ENCODE results near the gene PLEKHM2. TPM values are rescaled to one million over a fixed set of nuclear protein-coding genes. Genes with fewer than 3 reads are reported as not detected.

The PLEKHM2 gene
- total RNA-seq, 1 donor from 2014 or later = 80.4 TPM

GRCh38 chr1:15738416-15739113 lies 54.4 kb downstream of the PLEKHM2 start:
- Histone ChIP-seq H3K4me1 (peaks cover 18% of the 10 kb centered on the region), H3K36me3 (peaks cover 15% of the 10 kb centered on the region), H3K4me3 (no peak overlapping the region), H3K9me3 (no peaks in the 10 kb centered on the region), H3K27ac (no peak overlapping the region), H3K27me3 (ENCODE audit: low read depth) (no peaks in the 10 kb centered on the region)
- no peak for DNase-seq
- no peak for TF ChIP-seq CTCF (IDR thresholded peaks at IDR 0.05)
- intact Hi-C loops (cut with DNase I) = no loop called here
- no peak for ATAC-seq

GRCh38 chr1:15739259-15739658 lies 55.1 kb downstream of the PLEKHM2 start:
- intact Hi-C loops (cut with DNase I) = no loop called here

GRCh38 chr1:15739745-15740144 lies 55.6 kb downstream of the PLEKHM2 start:
- no peaks in the 10 kb centered on the region for H3K27me3 ChIP-seq (ENCODE audit: low read depth)
- no peaks in the 10 kb centered on the region for H3K9me3 ChIP-seq
- H3K4me1 ChIP-seq = peaks cover 18% of the 10 kb centered on the region
- no peak overlapping the region for H3K27ac ChIP-seq
- intact Hi-C loops (cut with DNase I) = no loop called here
- DNase-seq (no peak), ATAC-seq (no peak)
- peak; percentile 21 for TF ChIP-seq CTCF (IDR thresholded peaks at IDR 0.05)
- peaks cover 3% of the 10 kb centered on the region for H3K36me3 ChIP-seq
- H3K4me3 ChIP-seq = no peak overlapping the region

More at GRCh38 chr1:15739259-15739658, 55.1 kb downstream of the PLEKHM2 start:
- Histone ChIP-seq H3K27me3 (ENCODE audit: low read depth) (no peaks in the 10 kb centered on the region), H3K9me3 (no peaks in the 10 kb centered on the region), H3K27ac (no peak overlapping the region), H3K4me1 (peaks cover 18% of the 10 kb centered on the region), H3K36me3 (peaks cover 8% of the 10 kb centered on the region), H3K4me3 (no peak overlapping the region)
- ATAC-seq = no peak
- no peak for TF ChIP-seq CTCF (IDR thresholded peaks at IDR 0.05)
- no peak for DNase-seq

GRCh38 chr1:15740924-15741850 lies 57.1 kb downstream of the PLEKHM2 start:
- ATAC-seq (peak; percentile 89 to 90), DNase-seq (peak; percentile 88)
- peak; percentile 86 for TF ChIP-seq CTCF (IDR thresholded peaks at IDR 0.05)
- Histone ChIP-seq H3K27me3 (ENCODE audit: low read depth) (no peaks in the 10 kb centered on the region), H3K4me1 (peaks cover 8% of the 10 kb centered on the region), H3K9me3 (no peaks in the 10 kb centered on the region), H3K27ac (no peak overlapping the region), H3K4me3 (no peak overlapping the region), H3K36me3 (no peaks in the 10 kb centered on the region)
- intact Hi-C loops (cut with DNase I) = no loop called here

- intact Hi-C loops (cut with DNase I) = no loop called here
- peak; percentile 47 for DNase-seq
- ATAC-seq = no peak
- Histone ChIP-seq H3K36me3 (no peaks in the 10 kb centered on the region), H3K27ac (no peak within 1 kb of the TSS), H3K9me3 (no peaks in the 10 kb centered on the region), H3K27me3 (ENCODE audit: low read depth) (no peaks in the 10 kb centered on the region), H3K4me3 (no peak within 1 kb of the TSS), H3K4me1 (no peaks in the 10 kb centered on the region)
- no peak for TF ChIP-seq CTCF (IDR thresholded peaks at IDR 0.05)
These were observed 58.2 kb downstream of the PLEKHM2 start, which contains the start of gene TMEM82 for GRCh38 chr1:15742339-15742801. Gene TMEM82, plus strand, starts transcription at chr1:15742499. Its CDS starts 61 bp downstream, at chr1:15742560.
